Measurements from ENCODE around the gene HDAC4.

DNA sequence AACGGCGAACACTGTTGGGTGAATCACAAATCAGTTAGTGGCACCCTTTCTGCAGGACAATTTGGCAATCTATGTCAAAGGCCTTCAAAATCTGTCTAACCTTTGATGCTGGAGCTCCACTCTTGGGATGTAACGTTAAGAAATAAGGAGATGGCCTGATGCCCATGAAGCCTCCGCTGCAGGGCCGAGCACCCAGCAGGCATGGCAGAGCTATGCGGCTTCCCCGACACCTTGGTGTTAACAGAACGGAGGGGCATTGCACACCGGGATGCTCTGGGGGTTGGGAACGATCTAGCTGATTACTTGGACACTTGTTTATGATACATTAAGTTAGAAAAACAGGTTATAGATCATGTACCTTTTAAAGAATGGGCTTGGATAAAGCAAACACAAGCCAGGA lies 265.3 kb downstream of the HDAC4 start:
- TF ChIP-seq, protein P1, sequence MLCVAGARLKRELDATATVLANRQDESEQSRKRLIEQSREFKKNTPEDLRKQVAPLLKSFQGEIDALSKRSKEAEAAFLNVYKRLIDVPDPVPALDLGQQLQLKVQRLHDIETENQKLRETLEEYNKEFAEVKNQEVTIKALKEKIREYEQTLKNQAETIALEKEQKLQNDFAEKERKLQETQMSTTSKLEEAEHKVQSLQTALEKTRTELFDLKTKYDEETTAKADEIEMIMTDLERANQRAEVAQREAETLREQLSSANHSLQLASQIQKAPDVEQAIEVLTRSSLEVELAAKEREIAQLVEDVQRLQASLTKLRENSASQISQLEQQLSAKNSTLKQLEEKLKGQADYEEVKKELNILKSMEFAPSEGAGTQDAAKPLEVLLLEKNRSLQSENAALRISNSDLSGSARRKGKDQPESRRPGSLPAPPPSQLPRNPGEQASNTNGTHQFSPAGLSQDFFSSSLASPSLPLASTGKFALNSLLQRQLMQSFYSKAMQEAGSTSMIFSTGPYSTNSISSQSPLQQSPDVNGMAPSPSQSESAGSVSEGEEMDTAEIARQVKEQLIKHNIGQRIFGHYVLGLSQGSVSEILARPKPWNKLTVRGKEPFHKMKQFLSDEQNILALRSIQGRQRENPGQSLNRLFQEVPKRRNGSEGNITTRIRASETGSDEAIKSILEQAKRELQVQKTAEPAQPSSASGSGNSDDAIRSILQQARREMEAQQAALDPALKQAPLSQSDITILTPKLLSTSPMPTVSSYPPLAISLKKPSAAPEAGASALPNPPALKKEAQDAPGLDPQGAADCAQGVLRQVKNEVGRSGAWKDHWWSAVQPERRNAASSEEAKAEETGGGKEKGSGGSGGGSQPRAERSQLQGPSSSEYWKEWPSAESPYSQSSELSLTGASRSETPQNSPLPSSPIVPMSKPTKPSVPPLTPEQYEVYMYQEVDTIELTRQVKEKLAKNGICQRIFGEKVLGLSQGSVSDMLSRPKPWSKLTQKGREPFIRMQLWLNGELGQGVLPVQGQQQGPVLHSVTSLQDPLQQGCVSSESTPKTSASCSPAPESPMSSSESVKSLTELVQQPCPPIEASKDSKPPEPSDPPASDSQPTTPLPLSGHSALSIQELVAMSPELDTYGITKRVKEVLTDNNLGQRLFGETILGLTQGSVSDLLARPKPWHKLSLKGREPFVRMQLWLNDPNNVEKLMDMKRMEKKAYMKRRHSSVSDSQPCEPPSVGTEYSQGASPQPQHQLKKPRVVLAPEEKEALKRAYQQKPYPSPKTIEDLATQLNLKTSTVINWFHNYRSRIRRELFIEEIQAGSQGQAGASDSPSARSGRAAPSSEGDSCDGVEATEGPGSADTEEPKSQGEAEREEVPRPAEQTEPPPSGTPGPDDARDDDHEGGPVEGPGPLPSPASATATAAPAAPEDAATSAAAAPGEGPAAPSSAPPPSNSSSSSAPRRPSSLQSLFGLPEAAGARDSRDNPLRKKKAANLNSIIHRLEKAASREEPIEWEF (IDR thresholded peaks at IDR 0.05; ENCODE audit: insufficient replicate concordance, low read depth, low read length): no peak
- TF ChIP-seq CBX5 (IDR thresholded peaks at IDR 0.05; ENCODE audit: low read depth) (no peak), EZH2 (IDR thresholded peaks at IDR 0.05; ENCODE audit: borderline replicate concordance, control insufficient read depth, low read depth, low read length) (no peak), POLR2A (IDR thresholded peaks at IDR 0.05; ENCODE audit: low read depth, low read length) (no peak), CTCF (IDR thresholded peaks at IDR 0.05 in 2 of 3, conservative IDR thresholded peaks at IDR 0.05 in 1 of 3; ENCODE audit: control insufficient read depth in 2 of 3, extremely low read depth in 1 of 3, insufficient read depth in 1 of 3, low read depth in 3 of 3, low read length in 3 of 3) (no peak), EED (IDR thresholded peaks at IDR 0.05; ENCODE audit: low read depth) (no peak), ZNF217 (IDR thresholded peaks at IDR 0.05) (no peak), RB1 (IDR thresholded peaks at IDR 0.05; ENCODE audit: borderline replicate concordance) (no peak), SMAD1 (IDR thresholded peaks at IDR 0.05; ENCODE audit: low read depth, partially characterized antibody) (no peak), MTA3 (IDR thresholded peaks at IDR 0.05; ENCODE audit: borderline replicate concordance, low read length) (no peak), ZBTB11 (CRISPR knock-in tag; IDR thresholded peaks at IDR 0.05) (no peak), MYC (IDR thresholded peaks at IDR 0.05; ENCODE audit: insufficient read depth, insufficient read length, insufficient replicate concordance, low read length, severe bottlenecking) (no peak), MYB (IDR thresholded peaks at IDR 0.05; ENCODE audit: borderline replicate concordance, low read depth, low read length) (no peak)
- TF ChIP-seq, protein P2, sequence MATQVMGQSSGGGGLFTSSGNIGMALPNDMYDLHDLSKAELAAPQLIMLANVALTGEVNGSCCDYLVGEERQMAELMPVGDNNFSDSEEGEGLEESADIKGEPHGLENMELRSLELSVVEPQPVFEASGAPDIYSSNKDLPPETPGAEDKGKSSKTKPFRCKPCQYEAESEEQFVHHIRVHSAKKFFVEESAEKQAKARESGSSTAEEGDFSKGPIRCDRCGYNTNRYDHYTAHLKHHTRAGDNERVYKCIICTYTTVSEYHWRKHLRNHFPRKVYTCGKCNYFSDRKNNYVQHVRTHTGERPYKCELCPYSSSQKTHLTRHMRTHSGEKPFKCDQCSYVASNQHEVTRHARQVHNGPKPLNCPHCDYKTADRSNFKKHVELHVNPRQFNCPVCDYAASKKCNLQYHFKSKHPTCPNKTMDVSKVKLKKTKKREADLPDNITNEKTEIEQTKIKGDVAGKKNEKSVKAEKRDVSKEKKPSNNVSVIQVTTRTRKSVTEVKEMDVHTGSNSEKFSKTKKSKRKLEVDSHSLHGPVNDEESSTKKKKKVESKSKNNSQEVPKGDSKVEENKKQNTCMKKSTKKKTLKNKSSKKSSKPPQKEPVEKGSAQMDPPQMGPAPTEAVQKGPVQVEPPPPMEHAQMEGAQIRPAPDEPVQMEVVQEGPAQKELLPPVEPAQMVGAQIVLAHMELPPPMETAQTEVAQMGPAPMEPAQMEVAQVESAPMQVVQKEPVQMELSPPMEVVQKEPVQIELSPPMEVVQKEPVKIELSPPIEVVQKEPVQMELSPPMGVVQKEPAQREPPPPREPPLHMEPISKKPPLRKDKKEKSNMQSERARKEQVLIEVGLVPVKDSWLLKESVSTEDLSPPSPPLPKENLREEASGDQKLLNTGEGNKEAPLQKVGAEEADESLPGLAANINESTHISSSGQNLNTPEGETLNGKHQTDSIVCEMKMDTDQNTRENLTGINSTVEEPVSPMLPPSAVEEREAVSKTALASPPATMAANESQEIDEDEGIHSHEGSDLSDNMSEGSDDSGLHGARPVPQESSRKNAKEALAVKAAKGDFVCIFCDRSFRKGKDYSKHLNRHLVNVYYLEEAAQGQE (IDR thresholded peaks at IDR 0.05; ENCODE audit: low read depth, low read length): no peak

Measured in GM12878 (cell line).